NCI-H2107 treated with DMSO at 0.1 percent for 48 hours (cell line): ENCODE data around the gene EFL1.

ENCODE experiments used
- DNase-seq: peaks from one replicate; lab custom pipeline; 2025; ENCODE audit not compliant: unreplicated experiment; lab: John Stamatoyannopoulos, UW

EFL1 gene

GRCh38 chr15:82165948-82166376 is 96.6 kb downstream of the EFL1 start:
- DNase-seq, result no peak

DNA sequence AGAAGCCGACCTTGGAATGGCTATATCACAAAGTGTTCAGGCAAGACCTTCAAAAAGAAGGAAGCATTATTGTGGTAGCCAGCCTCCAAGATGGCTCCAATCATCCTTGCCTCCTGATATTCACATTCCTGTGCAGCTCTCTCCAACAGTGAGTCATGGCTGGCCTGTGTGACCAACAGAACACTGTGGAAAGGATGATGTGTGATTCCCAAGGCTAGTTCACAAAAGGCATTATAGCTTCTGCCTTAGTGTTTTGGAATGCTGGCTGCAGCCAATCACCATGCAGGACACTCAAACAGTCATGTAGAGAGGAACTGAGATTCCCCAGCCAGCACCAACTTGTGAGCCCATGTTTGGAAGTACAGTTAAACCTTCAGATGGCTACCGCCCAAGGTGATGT is 102.6 kb downstream of the EFL1 start:
- no peak for DNase-seq

GRCh38 chr15:82158811-82159210 is 103.7 kb downstream of the EFL1 start:
- DNase-seq, result no peak

- no peak for DNase-seq
These were observed 111.9 kb downstream of the EFL1 start for GRCh38 chr15:82150645-82151044.

DNA sequence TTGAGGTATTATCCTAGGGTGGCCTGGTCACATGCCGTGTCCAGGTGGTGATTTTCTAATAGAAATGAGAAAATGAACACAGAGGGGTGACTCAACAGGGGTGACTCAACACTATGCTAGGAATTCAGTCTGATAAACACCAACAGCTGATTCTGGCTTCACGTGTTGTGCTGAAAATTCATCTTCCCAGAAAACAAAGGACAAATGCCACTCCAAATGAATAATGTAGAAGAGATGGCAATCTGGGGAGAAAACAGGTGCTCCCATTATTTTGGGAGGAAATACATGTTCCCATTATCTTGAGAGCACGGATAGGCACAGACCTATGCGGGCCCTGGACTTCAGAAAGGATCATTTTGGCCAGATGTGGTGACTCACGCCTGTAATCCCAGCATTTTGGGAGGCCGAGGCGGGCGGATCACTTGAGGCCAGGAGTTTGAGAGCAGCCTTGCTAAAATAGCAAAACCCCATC is 115.5 kb downstream of the EFL1 start:
- DNase-seq, result no peak

DNA sequence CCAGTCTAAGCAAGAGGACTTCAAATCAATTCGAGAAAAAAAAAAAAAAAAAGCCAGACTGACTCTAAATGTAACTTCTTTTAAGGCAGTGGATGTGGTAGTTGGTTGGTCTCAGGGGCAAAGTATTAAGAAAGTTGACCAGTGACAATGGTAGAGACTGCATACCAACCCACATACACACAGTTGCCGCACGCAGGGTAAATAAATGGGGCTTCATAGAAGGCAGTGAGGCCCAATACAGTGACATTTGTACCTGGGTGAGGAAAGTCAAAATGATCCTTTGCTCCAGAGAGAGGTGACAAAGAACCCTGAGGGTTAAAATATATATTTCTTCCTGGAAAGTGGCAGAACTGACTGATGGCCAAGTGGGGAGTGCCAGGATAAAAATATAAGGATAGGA is 116.0 kb downstream of the EFL1 start:
- DNase-seq, result no peak

GRCh38 chr15:82143390-82144385 is 118.8 kb downstream of the EFL1 start:
- DNase-seq, result no peak

DNA sequence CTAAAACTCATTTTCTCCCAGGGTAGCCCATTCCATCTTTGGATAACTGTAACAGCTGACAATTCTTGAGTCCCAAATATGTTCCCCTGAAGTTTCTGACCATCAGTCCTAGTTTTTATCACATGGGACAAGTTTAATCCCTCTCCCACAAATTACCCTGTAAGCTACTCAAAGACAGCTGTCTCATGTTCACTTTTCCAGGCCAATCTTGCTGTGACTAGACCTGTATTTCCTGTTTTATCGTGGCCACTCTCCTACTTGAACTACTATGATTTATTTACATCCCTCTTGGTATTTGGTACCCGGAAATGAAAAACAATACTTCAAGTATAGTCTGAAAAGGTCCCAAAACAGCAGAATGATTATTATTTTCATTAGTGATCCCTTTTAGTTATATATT is 121.6 kb downstream of the EFL1 start:
- DNase-seq, result no peak

- peak; percentile 30 for DNase-seq
These were observed 122.7 kb downstream of the EFL1 start for GRCh38 chr15:82139823-82140268.

DNA sequence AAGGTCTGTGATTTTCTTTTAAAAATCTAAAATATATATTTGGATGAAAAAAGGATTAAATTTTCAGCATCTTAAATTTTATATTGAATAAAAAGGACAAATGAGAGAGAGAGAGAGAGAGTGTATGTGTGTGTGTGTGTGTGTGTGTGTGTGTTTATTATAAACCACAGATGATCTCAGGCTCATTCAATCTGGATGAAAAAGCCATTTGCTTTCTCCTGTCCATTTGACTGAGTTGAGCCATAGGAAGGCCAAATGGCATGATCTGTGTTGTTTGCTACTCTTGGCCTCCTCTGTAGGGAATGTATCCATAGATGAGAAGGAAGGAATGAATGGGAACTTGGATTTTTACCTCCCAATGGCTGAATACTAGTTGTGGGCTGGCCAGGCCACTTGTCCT is 124.2 kb downstream of the EFL1 start:
- DNase-seq, result no peak

DNA sequence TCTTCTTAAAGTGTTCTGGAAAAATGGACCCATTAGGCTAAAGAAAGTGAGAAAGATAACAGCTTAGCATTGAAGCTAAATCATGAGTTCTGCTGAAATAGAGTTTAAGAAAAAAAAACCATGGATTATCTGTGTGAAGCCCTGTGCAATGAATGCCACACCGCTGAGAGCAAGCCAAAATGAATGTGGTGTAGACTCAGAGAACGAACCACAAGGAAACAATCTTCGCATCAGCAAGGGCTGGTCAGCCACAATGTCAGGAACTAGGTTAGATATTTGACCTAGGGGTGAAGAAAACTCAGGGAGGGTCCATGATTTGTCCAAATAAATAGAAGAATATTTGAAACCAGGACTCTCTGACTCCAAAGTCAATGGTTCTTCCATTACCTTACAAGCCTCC is 125.3 kb downstream of the EFL1 start:
- DNase-seq, result no peak

GRCh38 chr15:82136120-82136519 is 126.4 kb downstream of the EFL1 start:
- DNase-seq, result no peak

DNA sequence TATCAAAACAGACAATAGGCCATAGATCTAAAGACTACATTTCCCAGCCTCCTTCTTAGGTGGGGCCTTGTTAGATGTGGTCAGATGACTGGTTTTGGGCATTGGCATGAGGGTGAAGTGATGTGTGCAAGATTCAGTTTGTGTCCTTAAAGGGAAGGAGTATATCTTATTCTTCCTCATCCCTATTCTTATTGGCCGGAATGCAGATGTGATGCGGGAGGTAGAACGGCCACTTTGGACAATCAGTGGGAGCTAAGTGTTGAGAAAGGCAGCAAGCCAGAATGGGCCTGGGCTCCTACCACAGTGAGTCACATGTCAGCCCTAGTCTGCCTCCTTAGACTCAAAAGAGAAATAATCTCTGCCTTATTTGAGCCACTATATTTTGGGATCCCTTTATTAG is 126.9 kb downstream of the EFL1 start:
- no peak for DNase-seq

DNA sequence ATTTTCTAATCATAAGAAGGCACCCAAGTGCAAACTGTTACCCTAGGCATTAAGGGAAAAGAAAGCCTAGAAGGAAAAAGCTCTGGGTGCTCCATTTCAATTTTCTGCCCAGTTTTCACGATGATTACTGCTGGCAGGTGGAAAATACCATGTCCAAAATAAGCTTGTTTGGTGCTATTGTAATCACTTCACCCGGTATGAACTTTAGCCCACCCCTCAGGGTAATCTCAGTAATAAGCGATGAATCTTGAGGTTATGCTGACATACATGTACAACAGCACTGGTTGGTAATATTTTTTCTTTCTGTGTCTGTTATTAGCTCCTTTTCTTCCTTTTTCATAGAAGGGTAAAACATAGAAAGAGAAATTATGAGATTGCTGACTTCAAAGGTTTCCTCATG is 128.1 kb downstream of the EFL1 start:
- no peak for DNase-seq

- DNase-seq, result peak; percentile 20
These were observed 129.3 kb downstream of the EFL1 start for GRCh38 chr15:82133251-82133650.

- no peak for DNase-seq
These were observed 129.8 kb downstream of the EFL1 start for GRCh38 chr15:82132742-82133141.

DNA sequence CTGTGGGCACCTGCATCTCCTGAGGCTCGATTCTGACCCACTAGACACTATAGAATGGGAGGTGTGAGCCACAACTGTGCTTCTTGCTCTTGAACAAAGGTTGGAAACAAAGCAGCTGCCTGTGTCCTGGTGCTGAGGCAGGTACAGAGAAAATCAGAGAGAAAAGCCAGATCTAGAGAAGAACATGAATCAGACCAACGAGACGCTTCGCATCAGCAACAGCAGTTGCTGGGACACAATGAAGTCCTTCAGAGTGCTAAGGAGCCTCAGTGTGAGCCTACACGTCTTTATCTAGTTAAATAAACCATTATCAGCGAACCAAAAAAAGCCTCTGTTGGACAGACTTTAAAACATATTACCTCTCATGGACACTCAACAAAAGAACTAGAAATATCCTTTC is 130.4 kb downstream of the EFL1 start:
- DNase-seq, result no peak

DNA sequence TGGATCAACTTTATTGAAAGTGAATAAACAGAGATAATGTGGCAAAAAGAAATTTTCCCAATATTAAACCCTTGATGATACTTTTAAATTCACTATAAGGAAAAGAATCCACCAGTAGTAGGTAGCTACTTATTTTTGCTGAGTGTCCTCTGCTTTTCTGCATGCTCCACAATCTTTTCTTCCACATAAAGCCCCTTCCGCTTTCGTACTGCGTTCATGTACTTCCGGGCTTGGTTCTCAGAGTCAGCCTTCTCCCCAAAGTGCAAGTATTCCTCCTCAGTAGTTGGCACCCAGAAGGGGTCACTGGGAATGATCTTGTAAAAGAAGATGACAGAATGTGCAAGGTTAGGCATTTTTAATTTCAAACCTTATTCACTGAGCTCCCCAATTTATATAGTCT is 132.3 kb downstream of the EFL1 start:
- no peak for DNase-seq

DNA sequence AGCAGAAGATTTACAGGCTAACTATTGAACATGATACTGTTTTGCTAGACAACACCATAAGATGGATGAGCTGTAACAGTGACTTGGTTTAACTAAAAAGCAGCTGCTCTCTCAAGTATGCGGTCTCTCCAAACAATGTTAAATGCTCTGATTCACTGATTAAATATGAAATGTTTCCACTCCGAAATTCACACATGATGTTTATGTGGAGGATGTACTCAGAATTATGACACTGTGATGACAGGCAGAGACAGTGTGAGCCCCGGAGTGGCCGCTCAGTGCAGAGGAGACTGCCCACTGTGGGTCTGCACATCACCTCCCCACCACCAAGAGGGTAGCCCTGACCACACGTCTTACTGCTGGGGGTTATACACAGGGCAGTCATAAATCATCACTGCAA is 132.8 kb downstream of the EFL1 start:
- no peak for DNase-seq

- no peak for DNase-seq
These were observed 133.3 kb downstream of the EFL1 start for GRCh38 chr15:82129149-82129692.

DNA sequence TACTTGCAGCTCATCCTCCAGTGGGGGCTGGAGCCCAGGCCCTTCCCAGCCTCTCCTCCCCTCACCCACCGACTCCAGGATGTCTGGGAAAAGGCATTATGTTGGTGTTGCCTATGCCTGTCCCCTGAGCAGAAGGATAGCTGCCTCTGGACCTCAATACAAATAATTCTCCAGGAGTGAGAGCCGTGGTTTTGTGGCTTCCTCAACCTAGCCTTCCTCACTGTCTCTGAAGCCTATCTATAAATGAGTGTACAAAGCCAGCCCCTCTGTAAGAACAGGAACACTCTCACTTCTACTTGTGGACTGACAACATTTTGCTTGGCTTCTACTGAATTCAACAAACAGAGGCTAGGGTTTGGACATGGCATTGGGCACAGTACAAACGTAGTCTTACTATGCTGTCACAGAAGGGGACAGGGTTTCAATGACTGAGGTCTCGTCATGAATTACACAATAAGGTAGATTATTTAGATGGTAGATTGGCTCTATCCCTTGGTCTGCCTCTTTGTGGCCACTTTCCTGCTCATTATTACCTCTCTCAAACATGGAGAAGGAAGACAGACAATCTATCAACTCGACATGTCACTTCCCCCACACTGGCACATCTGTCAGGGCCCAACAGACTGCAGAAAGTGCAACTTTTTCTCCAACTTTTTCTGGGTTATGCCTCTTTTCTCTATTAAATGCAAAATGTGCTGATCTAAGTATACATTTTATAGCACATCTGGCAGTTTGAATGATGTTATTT is 134.0 kb downstream of the EFL1 start:
- no peak for DNase-seq

DNA sequence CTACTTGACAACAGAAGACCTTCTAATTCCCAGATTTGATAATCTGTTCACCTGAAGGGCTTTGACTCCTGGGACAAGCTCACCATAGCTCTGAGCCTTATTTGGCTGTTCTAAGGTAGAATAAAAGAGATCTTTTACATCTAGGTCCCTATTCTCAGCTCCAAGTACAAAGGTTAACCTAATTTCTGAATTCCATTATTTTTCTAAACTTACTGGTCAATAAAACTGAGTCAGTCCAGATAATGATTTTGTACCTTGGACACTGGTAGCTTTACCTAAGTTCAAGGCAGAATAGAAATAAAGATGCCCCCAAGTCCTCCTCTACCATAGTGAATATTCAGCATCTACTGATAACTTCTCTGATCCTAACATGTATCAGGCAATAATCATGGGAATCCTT is 135.0 kb downstream of the EFL1 start:
- DNase-seq, result no peak
